Stimulated activated effector memory CD8-positive, alpha-beta T cell treated with anti-CD3 and anti-CD28 coated beads, Interleukin-12 subunit alpha, Interleukin-12 subunit beta, amount 100 ng/mL, for 72 hours (primary cell): ENCODE data around the gene EMD.

ENCODE experiments used
- ATAC-seq: fragments of 150-1000 bp; cut with Tn5 transposase; 2 replicates; pipeline ENCODE4 v1.10.0; 2021
- DNase-seq, 2 donors: peaks; one replicate each; pipeline ENCODE4 v3.0.0; 2021 to 2022; ENCODE audit warnings: low spot score in 2 of 2
- H3K27ac Mint-ChIP-seq: one replicate; pipeline ENCODE4 v1.8.0; 2022; ENCODE audit warnings: mild to moderate bottlenecking, mixed read lengths
- H3K36me3 Mint-ChIP-seq: one replicate; pipeline ENCODE4 v1.8.0; 2022; ENCODE audit warnings: mild to moderate bottlenecking, mixed read lengths
- H3K4me1 Mint-ChIP-seq: one replicate; pipeline ENCODE4 v1.8.0; 2022; ENCODE audit warnings: mixed read lengths
- H3K4me3 Mint-ChIP-seq: one replicate; pipeline ENCODE4 v1.8.0; 2022; ENCODE audit warnings: mild to moderate bottlenecking, mixed read lengths
- H3K9me3 Mint-ChIP-seq: one replicate; pipeline ENCODE4 v1.8.0; 2022; ENCODE audit warnings: mixed read lengths

Gene EMD

GRCh38 chrX:154403858-154404257, 24.8 kb downstream of the EMD start:
- DNase-seq, result no peak
- H3K27ac Mint-ChIP-seq, result no peak overlapping the region
- no peak overlapping the region for H3K4me3 Mint-ChIP-seq
- peaks cover 30% of the 10 kb centered on the region for H3K36me3 Mint-ChIP-seq
- ATAC-seq, result no peak
- no peaks in the 10 kb centered on the region for H3K9me3 Mint-ChIP-seq
- H3K4me1 Mint-ChIP-seq, result peaks cover 19% of the 10 kb centered on the region

- no peaks in the 10 kb centered on the region for H3K9me3 Mint-ChIP-seq
- H3K27ac Mint-ChIP-seq, result no peak overlapping the region
These were observed 25.6 kb downstream of the EMD start for GRCh38 chrX:154404625-154405192.

GRCh38 chrX:154408659-154409221, 29.6 kb downstream of the EMD start:
- Mint-ChIP-seq H3K9me3 (no peaks in the 10 kb centered on the region), H3K36me3 (peaks cover 19% of the 10 kb centered on the region), H3K27ac (peak overlapping the region; percentile 74), H3K4me1 (peaks cover 14% of the 10 kb centered on the region), H3K4me3 (peak overlapping the region; percentile 56)
- ATAC-seq, result no peak
- DNase-seq, result no peak

More at GRCh38 chrX:154404625-154405192, 25.6 kb downstream of the EMD start:
- Mint-ChIP-seq H3K4me1 (peaks cover 11% of the 10 kb centered on the region), H3K4me3 (no peak overlapping the region), H3K36me3 (peaks cover 25% of the 10 kb centered on the region)
- ATAC-seq, result no peak
- DNase-seq, result no peak

GRCh38 chrX:154409222-154409871, 30.3 kb downstream of the EMD start, which contains the start of gene DNASE1L1:
Gene DNASE1L1, minus strand, starts transcription at chrX:154409254. Its CDS starts 3,686 bp downstream, at chrX:154405568.
- Mint-ChIP-seq H3K9me3 (no peaks in the 10 kb centered on the region), H3K27ac (peak within 1 kb of the TSS; percentile 74), H3K4me3 (peak within 1 kb of the TSS; percentile 56), H3K36me3 (peaks cover 22% of the 10 kb centered on the region), H3K4me1 (peaks cover 14% of the 10 kb centered on the region)
- ATAC-seq (peak; percentile 23), DNase-seq (no peak)

- H3K4me3 Mint-ChIP-seq, result peak overlapping the region; percentile 82
- ATAC-seq (peak; percentile 85), DNase-seq (peak in 1 of 2 donors; percentile 72)
- no peaks in the 10 kb centered on the region for H3K9me3 Mint-ChIP-seq
- H3K27ac Mint-ChIP-seq, result peak overlapping the region; percentile 86
- H3K4me1 Mint-ChIP-seq, result peaks cover 14% of the 10 kb centered on the region
- H3K36me3 Mint-ChIP-seq, result peaks cover 38% of the 10 kb centered on the region
These were observed 32.9 kb downstream of the EMD start for GRCh38 chrX:154411981-154412340.

GRCh38 chrX:154412468-154412867, 33.4 kb downstream of the EMD start:
- peak; percentile 47 for ATAC-seq
- peaks cover 38% of the 10 kb centered on the region for H3K36me3 Mint-ChIP-seq
- no peak for DNase-seq
- peak overlapping the region; percentile 86 for H3K27ac Mint-ChIP-seq
- H3K4me1 Mint-ChIP-seq, result peaks cover 14% of the 10 kb centered on the region
- peak overlapping the region; percentile 82 for H3K4me3 Mint-ChIP-seq
- no peaks in the 10 kb centered on the region for H3K9me3 Mint-ChIP-seq

GRCh38 chrX:154413142-154413541, 34.0 kb downstream of the EMD start:
- no peaks in the 10 kb centered on the region for H3K9me3 Mint-ChIP-seq
- peaks cover 38% of the 10 kb centered on the region for H3K36me3 Mint-ChIP-seq
- no peak for DNase-seq
- no peak for ATAC-seq
- peak overlapping the region; percentile 82 for H3K4me3 Mint-ChIP-seq
- H3K27ac Mint-ChIP-seq, result peak overlapping the region; percentile 86
- peaks cover 14% of the 10 kb centered on the region for H3K4me1 Mint-ChIP-seq

GRCh38 chrX:154417157-154417556, 38.1 kb downstream of the EMD start:
- H3K9me3 Mint-ChIP-seq, result no peaks in the 10 kb centered on the region
- H3K4me3 Mint-ChIP-seq, result no peak overlapping the region
- no peak overlapping the region for H3K27ac Mint-ChIP-seq
- DNase-seq, result no peak
- no peak for ATAC-seq
- peaks cover 6% of the 10 kb centered on the region for H3K4me1 Mint-ChIP-seq
- H3K36me3 Mint-ChIP-seq, result peaks cover 25% of the 10 kb centered on the region

- Mint-ChIP-seq H3K36me3 (peaks cover 16% of the 10 kb centered on the region), H3K9me3 (no peaks in the 10 kb centered on the region), H3K4me3 (no peak overlapping the region), H3K4me1 (no peaks in the 10 kb centered on the region), H3K27ac (peak overlapping the region; percentile 54)
- ATAC-seq, result no peak
- DNase-seq, result no peak
These were observed 40.1 kb downstream of the EMD start for GRCh38 chrX:154419189-154419588.

- H3K4me1 Mint-ChIP-seq, result no peaks in the 10 kb centered on the region
- DNase-seq (no peak), ATAC-seq (no peak)
- H3K4me3 Mint-ChIP-seq, result no peak overlapping the region
- H3K27ac Mint-ChIP-seq, result peak overlapping the region; percentile 23
- no peaks in the 10 kb centered on the region for H3K9me3 Mint-ChIP-seq
- peaks cover 16% of the 10 kb centered on the region for H3K36me3 Mint-ChIP-seq
These were observed 40.8 kb downstream of the EMD start for GRCh38 chrX:154419688-154420401.

- Mint-ChIP-seq H3K36me3 (peaks cover 11% of the 10 kb centered on the region), H3K4me3 (no peak overlapping the region), H3K27ac (peak overlapping the region; percentile 23), H3K4me1 (no peaks in the 10 kb centered on the region), H3K9me3 (no peaks in the 10 kb centered on the region)
- DNase-seq, result no peak
- ATAC-seq, result no peak
These were observed 41.3 kb downstream of the EMD start for GRCh38 chrX:154420402-154420756.

GRCh38 chrX:154426916-154427770, 48.0 kb downstream of the EMD start:
- Mint-ChIP-seq H3K4me1 (peaks cover 29% of the 10 kb centered on the region), H3K27ac (no peak overlapping the region), H3K4me3 (peak overlapping the region; percentile 77), H3K36me3 (peaks cover 19% of the 10 kb centered on the region), H3K9me3 (no peaks in the 10 kb centered on the region)
- no peak for ATAC-seq
- no peak for DNase-seq

GRCh38 chrX:154428176-154429171, 49.4 kb downstream of the EMD start, which contains the start of gene ATP6AP1:
Gene ATP6AP1, plus strand, starts transcription at chrX:154428677. Its CDS starts 16 bp downstream, at chrX:154428693.
- H3K4me1 Mint-ChIP-seq, result peaks cover 29% of the 10 kb centered on the region
- DNase-seq, result peak; percentile 73 to 88
- peak; percentile 99 for ATAC-seq
- H3K9me3 Mint-ChIP-seq, result no peaks in the 10 kb centered on the region
- H3K4me3 Mint-ChIP-seq, result peak within 1 kb of the TSS; percentile 77
- peaks cover 24% of the 10 kb centered on the region for H3K36me3 Mint-ChIP-seq
- H3K27ac Mint-ChIP-seq, result peak within 1 kb of the TSS; percentile 93

GRCh38 chrX:154429711-154430110, 50.6 kb downstream of the EMD start:
- Mint-ChIP-seq H3K9me3 (no peaks in the 10 kb centered on the region), H3K4me1 (peaks cover 29% of the 10 kb centered on the region), H3K27ac (peak overlapping the region; percentile 93), H3K4me3 (peak overlapping the region; percentile 77), H3K36me3 (peaks cover 26% of the 10 kb centered on the region)
- ATAC-seq (peak; percentile 61), DNase-seq (no peak)
